ENCODE results near the gene MSANTD7.

DNA sequence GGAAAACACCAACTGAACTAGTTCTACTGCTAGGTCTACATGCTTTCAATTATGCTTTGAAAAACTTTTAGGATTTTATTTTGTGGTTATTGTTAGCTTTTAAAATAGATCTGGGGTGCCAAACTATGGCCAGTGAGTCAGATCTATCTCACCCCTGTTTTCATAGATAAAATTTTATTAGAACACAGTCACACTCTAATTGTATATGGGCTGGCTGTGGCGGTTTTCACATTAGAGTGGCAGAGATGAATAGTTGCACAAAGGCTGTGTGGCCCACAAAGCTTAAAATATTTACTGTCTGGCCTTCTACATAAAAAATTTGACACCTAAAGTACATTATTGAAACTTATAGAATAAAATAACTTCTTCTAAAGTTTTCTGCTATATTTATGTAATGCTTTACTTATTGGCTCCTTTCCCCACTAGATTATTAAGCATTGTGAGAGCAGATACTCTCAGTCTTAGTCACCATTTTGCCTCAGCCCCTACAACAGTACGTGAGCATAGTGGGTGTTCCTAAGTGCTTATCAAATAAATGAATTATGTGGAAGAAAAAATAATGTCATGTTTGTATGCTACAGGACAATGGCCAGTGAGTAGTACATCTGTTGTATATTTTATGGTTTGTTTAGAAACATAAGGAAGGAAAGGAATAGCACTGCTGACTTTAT, 35.1 kb downstream of the MSANTD7 start:
- TF ChIP-seq, protein P1, sequence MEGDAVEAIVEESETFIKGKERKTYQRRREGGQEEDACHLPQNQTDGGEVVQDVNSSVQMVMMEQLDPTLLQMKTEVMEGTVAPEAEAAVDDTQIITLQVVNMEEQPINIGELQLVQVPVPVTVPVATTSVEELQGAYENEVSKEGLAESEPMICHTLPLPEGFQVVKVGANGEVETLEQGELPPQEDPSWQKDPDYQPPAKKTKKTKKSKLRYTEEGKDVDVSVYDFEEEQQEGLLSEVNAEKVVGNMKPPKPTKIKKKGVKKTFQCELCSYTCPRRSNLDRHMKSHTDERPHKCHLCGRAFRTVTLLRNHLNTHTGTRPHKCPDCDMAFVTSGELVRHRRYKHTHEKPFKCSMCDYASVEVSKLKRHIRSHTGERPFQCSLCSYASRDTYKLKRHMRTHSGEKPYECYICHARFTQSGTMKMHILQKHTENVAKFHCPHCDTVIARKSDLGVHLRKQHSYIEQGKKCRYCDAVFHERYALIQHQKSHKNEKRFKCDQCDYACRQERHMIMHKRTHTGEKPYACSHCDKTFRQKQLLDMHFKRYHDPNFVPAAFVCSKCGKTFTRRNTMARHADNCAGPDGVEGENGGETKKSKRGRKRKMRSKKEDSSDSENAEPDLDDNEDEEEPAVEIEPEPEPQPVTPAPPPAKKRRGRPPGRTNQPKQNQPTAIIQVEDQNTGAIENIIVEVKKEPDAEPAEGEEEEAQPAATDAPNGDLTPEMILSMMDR (IDR thresholded peaks at IDR 0.05): no peak
- TF ChIP-seq, protein P2, sequence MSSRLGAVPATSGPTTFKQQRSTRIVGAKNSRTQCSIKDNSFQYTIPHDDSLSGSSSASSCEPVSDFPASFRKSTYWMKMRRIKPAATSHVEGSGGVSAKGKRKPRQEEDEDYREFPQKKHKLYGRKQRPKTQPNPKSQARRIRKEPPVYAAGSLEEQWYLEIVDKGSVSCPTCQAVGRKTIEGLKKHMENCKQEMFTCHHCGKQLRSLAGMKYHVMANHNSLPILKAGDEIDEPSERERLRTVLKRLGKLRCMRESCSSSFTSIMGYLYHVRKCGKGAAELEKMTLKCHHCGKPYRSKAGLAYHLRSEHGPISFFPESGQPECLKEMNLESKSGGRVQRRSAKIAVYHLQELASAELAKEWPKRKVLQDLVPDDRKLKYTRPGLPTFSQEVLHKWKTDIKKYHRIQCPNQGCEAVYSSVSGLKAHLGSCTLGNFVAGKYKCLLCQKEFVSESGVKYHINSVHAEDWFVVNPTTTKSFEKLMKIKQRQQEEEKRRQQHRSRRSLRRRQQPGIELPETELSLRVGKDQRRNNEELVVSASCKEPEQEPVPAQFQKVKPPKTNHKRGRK (CRISPR knock-in tag; IDR thresholded peaks at IDR 0.05; ENCODE audit: borderline replicate concordance): no peak
